HG02885 (cell line): ENCODE measurements around the gene IBTK.
A peak's percentile ranks its signal among the peaks of the same experiment; 100 is the strongest.
"Not testable (repeated sequence)": the region's sequence is repeated elsewhere in the genome, so short reads cannot be mapped to it uniquely, and the experiment has no call there.

Experiments used
- ATAC-seq: cut with Tn5 transposase; IDR thresholded peaks from one replicate; pipeline ENCODE4 v1.9.1; 2021; ENCODE audit warnings: mild to moderate bottlenecking; ENCODE audit not compliant: unreplicated experiment, poor library complexity

Gene IBTK

DNA sequence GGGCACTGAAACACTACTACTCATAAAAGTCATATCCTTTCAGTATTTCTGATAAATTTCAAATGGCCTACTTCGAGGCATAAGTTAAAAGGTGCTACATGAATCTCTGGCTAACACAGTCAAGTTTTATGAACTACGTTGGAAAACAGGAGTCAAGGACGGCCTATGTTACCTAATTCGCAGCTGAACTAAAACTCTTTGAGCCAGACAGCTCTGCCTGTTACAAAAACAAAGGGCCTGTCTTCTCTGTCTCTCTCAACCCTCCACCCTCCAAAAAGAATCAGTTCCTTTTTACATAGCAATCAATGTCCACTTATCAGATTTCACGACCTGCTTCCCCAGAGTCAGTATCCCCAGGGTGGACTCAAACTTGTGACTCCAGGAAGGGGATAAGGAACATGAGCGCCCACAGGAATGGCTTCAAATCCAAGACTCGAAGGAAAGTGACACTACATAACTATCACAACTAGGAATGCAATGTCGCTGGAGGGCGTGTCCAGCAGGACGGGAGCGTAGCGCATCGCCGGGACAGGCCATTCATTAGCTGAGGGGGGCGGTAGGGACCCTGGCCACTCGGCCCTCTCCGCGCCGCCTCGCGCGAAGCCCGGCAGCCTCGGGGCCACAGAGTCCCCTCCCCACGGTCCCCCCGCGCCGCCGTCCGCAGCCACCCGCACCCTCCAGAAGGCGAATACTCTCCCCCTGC is 591 bp downstream of the IBTK start:
- ATAC-seq = peak; percentile 47

DNA sequence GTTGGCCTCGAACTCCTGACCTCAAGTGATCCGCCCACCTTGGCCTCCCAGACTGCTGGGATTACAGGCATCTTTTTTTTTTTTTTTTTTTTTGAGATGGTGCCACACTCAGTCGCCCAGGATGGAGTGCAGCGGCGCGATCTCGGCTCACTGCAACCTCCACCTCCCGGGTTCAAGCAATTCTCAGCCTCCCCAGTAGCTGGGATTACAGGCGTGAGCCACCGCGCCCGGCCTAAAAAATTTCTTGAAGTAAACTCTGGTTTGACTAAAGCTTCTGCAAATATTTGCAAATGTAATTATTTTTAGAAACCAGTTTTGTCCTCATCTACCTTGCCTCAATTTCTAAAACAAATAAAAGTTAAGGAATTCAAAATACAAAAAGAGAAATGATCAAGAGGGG is 1.2 kb downstream of the IBTK start:
- ATAC-seq = no peak

DNA sequence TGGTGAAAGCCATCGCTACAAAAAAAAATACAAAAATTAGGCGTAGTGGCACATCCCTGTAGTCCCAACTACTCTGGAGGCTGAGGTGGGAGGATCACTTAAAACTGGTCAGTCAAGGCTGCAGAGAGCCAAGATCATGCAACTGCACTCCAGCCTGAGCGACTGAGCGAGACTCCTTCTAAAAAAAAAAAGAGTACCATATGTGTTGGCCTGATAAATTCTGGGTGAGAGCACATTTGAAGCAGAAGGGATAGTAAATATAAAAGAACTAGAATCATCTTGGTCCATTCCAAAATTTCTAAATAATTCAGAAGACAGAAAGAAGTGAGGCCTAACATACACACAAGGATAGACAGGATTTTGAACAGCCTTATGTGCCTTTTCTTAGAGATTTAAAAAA is 2.2 kb downstream of the IBTK start:
- ATAC-seq = no peak

DNA sequence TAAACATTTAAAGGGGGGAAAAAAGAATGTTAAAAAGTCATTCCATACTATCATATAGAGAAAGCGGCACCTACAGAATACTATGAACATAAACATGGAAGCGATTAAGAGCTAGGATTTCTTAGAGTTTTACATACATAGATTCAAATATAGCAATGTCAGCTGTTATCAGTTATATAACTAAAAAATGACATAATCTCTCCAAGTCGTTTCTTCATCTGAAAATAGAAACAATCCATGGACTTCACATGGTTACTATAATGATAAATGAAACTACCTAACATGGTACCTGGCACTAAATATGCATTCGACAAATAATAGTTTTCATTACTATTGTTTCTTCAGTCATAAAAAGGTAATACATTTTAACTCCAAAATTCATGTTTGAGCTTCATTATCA is 3.7 kb downstream of the IBTK start:
- ATAC-seq = no peak

DNA sequence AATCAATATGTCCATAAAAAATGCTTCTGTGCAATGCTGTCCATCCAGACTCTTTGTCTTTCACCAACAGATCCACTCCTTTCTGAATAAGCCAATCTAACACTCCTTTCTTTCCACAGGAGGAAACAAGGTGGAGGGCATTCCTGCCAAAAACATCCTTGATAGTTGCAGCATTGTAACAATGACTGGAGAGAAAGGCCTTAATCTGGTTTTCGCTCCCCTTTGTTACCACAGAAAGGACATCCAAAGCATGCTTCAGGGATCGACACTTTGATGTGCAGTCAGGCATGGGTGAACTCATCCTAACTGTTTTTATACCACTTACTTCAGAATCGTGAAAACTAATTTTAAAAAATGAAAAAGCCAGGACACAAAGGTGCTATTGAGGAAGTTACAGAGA is 7.4 kb downstream of the IBTK start:
- ATAC-seq = no peak

DNA sequence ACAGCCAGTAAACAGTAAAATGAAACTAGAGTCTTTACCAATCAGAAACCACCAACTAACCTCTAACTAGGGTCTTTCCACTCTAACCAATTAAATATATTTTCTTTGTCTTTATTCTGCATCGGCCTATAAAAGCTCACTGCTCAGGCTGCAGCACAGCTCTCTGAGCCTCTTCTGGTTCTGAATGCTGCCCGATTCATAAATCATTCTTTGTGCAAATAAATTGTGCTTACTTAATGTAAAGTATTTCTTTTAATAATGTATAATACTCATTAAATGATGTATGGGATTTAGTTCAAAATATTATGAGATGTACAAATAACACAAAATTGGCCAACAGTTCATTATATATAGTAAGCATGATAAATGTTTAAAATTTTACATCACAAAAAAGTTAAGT is 7.9 kb downstream of the IBTK start:
- no peak for ATAC-seq

DNA sequence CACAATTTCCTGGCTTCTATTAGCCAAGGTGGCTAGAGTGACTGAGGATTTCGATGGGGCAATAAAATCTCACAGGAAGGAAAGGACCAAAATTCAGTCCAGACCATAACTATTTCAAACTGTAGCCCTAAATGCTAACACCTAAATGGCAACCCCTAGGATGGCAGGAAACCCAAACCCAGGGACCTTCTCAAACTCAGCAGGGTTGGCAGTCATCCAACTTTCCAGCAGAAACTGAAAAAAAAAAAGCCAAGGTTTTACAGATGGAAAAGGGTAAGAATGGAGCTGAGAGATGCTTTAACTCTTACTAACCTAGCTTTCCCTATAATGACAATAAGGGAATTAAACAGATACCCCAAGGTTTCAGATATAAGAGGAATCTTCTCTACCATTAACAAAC is 10.5 kb downstream of the IBTK start:
- no peak for ATAC-seq

DNA sequence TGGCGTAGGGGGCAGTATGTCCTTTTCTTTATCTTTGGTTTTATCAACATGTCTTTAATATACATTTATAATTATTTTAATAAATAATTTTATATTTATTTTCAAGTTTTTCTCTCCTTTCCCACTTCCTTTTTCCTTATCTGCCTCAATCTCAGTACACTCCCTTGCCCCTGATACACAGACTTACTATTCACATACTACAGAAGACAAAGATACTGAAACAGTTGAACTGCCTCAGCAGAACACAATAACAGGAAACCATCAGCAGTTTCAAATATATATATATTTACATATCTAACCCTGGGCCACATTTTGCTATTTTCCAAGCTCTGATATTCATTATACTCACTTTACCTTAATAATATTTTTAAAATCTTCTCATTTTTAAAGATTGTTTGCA is 19.8 kb downstream of the IBTK start:
- ATAC-seq = peak; percentile 95

DNA sequence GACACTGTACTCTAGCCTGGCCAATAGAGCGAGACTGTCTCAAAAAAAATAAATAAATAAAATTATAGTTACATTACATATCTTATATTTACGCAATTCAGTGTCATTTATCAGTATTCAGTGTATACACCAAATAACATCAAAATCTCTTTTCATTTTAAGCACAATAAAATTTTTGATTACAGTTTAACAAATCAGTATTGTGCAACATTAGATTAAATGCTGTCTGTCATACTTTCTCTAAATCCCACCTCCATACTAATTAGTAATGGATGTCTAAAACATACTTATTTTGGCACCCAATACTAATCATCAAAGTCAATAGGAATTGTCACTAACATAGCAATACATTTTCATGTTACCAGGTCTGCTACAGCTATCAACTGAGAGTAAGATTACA is 27.4 kb downstream of the IBTK start:
- no peak for ATAC-seq

DNA sequence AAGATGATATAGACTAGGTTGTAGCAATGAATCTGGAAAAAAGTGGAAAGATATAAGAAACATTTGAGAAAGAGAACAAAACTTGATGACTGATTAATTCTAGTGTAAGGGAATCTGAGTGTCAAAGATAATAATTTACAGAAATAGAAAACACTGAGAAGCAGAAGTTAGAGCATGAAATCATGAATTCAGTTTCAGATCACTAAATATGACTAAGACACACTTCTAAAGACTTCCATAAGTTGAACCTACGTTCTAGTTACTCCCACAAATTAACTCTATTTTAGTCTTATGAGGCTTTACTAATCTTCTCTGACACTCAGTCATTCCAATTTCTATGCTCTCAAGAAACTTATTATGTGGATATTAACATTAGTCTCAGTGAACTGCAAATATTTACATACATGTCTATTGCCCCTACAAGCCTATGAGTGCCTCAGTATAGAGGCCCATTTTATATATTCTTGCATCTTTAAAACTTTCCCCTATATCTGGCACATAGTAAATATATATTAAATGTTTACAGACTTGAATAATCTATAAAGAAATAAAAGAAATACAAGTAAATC is 30.4 kb downstream of the IBTK start:
- ATAC-seq = peak; percentile 90

DNA sequence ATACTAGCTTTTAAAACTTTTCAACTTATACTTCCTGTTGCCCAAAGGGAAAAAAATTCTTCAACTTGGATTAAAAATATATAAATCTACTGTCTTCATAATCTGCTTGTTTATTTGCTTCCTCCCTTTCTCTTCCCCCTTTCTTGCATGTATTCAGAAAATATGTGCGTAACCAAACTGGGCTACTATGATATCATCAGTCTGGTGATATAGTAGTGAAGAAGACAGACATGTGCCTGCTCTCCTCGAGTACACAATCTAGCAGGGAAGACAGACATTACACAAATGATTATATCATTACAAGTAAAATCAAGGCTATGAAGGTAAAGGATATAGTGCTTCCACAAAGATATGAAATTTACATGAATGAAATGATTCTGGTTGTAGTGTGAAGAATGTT is 31.0 kb downstream of the IBTK start:
- no peak for ATAC-seq

DNA sequence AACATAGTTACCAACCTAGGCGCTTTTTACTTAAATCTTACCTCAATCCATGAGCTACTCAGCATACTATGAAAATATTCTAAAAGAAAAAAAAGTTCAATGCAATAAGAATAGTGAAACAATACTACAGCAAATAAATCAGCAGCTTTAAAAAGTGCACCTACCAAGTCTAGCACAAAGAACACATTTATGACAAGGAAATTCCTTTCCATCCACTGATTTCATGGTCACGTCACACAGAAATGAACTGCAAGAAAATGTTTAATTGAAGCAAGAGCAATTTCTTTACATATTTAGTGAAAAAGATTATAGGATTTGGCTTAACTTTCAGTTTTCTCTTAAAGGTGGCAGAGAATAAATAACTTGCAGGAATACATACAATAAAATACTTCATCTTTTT is 36.2 kb downstream of the IBTK start:
- no peak for ATAC-seq

DNA sequence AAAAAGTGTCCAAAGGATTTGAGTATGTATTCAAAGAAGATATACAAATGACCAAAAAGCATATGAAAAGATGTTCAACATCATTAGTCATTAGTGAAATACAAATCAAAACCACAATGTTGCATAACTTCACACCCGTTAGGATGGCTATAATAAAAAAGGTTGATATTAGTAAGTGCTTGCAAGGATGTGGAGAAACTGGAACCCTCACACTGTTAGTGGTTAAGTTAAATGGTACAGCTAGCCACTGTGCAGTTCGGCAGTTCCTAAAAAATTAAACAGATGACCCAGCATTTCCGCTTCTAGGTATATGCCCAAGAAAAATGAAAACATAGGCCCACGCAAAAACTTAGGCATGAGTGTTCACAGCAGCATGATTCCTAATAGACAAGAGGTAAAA is 38.6 kb downstream of the IBTK start:
- no peak for ATAC-seq

DNA sequence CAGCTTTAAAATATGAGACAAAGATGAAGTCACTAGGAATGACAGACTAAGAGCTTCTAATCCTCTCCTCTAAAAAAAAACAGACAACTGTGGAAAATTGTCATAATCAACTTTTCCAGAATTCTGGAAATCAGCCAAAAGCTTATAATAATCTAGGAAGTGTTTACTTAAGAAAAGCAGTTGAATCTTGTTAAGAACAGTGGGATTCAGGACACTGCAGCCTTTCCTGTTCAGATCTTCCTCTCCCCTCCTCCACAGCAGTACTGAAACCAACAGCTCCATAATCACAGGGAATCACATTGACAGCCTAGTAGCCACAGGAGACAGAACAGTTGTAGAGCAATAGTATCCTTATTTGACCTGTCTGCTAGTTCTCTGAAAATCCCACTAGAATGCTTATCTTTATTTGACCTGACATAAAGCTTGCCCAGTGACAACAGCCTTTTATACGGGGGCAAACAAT is 41.6 kb downstream of the IBTK start:
- no peak for ATAC-seq

DNA sequence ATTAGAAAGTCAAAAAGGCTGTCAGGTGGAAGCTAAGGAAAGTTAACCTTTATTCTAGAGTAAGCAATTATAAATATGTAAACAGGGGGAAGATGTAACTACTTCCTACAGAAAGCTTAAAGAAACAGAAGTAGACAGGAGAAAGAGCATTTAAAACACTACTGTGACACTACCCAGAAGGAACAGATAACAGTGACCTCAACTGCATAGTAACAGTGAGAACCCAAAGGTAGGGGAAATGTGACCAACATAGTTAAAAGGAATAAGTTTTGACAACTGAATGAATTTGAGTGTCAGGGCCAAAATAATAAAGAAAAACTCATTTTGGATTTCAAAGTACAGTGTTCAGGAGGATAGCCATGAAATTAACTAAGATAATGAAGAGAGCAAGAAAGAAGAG is 43.5 kb downstream of the IBTK start:
- no peak for ATAC-seq

DNA sequence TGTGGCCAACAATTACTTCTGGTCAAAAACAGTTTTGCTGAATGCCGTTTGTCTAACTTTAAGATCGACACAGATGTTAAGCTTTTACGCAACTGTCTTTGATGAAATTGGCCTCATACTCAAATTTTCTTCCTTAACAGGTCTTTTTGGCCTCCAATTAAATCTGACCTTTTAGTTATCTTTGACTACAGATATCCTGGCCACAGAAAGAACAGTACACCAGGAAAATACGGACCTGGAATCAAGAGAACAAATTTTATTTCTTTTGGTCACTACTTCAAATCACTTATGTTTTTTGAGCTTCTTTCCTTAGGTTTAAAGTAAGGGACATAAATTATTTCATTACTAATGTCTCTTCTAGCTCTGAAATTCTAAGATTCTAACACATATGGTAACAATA is 49.8 kb downstream of the IBTK start:
- ATAC-seq = no peak

DNA sequence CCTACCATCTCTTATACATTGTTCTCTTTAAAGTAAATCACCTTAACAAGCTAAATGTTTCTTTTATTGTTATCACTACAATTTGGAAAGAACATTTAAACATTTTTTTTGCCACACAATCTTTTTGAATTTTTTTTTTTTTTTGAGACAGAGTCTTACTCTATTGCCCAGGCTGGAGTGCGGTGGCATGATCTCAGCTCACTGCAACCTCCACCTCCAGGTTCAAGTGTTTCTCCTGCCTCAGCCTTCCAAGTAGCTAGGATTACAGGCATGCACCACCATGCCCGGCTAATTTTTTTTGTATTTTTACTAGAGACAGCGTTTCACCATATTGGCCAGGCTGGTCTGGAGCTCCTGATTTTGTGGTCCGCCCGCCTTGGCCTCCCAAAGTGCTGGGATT is 50.3 kb downstream of the IBTK start:
- ATAC-seq = not testable (repeated sequence)

DNA sequence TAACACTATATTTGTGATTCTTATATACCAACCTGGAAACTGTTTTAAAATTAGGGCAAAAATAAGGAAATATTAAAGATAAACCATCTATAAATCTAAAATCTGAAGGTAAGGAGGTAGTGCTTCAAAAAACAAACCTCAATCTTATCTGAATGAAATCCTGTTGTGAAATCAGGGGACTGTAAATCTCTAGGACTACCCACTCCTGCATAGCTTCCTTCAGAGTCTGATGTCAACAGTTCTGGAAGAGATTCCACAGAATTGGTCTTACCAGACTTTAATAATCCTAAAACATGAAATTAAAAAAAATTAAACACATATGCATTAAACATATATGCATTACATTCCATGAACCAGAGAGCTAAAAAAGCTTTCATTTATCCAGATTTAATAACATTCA is 51.4 kb downstream of the IBTK start:
- ATAC-seq = no peak

DNA sequence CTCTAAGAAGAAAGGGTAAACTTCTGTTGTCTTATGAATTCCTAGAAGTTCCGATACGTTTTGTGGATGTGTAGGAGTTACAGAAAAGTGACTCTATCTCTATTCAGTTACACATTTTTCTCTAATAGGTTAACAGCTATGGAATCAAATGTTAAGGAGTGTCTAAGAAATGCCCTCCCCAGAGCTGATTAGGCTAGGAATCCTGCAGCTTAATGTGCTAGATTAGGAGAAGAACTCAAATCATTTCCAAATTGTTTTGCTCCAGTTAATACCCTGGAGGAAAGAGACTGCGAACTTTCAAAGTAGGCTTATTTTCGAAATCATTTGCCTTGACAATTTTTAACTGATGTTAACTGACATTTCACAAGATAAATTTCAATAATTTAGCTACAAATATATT is 51.9 kb downstream of the IBTK start:
- ATAC-seq = no peak

DNA sequence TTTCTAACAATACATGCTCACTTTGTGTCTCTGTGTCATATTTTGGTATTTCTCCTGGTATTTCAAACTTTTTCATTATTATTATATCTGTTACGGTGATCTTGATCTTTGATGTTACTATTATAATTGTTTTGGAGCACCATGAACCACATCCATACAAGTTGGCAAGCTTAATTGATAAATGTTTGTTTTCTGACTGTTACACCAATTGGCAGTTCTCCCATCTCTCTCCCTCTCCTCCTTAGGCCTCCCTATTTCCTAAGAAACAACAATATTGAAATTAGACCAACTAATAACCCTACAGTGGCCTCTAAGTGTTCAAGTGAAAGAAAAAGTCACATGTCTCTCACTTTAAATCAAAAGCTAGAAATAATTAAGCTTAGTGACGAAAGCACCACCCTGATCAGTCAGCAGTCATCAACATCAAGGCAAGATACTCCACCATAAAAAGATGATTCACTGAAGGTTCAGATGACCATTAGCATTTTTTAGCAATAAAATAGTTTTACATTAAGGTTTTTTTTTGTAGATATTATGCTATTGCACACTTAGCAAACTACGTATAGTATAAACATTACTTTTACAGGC is 61.5 kb downstream of the IBTK start:
- ATAC-seq = no peak

DNA sequence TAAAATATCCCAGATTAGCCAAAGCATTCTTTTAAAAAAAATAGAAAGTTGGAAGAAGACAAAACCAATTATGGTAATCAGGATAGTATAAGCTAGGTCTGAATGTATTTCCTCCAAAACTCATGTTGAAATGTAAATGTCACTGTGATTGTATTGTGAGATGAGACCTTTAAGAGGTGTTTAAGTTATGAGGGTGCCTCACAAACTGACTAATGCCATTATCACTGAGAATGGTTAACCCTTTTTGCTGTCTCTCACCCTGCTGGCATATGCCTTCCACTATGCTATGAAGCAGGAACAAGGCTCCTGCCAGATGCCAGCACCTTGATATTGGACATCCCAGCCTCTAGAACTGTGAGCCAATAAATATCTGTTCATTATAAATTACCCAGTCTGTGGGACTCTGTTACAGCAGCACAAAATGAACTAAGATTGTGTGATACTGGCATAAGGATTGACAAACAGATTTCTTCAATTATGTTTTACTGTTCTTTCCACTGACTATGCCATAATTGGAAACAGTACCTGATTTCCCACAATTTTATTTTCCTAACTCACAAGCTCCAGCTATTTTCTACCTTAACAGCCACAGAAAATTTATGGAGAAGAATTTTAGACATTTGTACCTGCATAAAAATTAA is 63.8 kb downstream of the IBTK start:
- no peak for ATAC-seq

DNA sequence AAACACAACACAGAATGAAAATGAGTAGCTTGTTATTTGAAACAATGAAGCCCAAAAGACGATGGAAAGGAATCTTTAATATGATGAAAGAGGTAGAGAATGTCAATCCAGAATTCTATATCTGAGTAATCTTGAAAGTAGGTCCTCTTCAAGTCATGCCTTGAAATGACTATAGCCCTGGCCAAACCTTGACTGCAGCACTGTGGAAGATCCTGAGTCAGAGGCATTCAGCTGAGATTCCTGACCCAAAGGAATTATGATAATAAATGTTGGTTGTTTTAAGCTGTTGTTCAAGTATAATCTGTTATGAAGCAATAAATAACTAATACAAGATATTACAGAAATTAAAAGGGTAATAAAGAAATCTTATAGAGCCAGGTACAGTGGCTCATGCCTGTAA is 64.8 kb downstream of the IBTK start:
- peak; percentile 57 for ATAC-seq
